Left lung (tissue), 10 donors: ENCODE results near the gene TMEM229B. TPM values are rescaled to one million over a fixed set of nuclear protein-coding genes. Genes with fewer than 3 reads are reported as not detected.

Source experiments
- ATAC-seq: fragments of 200-7000 bp; cut with Tn5 transposase; one replicate; pipeline ENCODE4 v1.9.1; 2020; ENCODE audit warnings: moderate library complexity
- DNase-seq, 4 donors: peaks; one replicate each; pipeline ENCODE4 v3.0.0-alpha.2; 2013 to 2020
- H3K27ac ChIP-seq, 2 donors: fragments of 200-600 bp; sonication (generic) in 1 of 2; one replicate each; pipeline versions ENCODE4 v1.5.0 to v1.8.0; 2020 to 2021
- H3K27me3 ChIP-seq, 2 donors: fragments of 200-600 bp; sonication (generic) in 1 of 2; one replicate each; pipeline versions ENCODE4 v1.5.0 to v1.8.0; 2020 to 2021
- H3K36me3 ChIP-seq, 2 donors: fragments of 200-600 bp; sonication (generic) in 1 of 2; one replicate each; pipeline versions ENCODE4 v1.5.0 to v1.8.0; 2020 to 2021
- H3K4me1 ChIP-seq, 2 donors: fragments of 200-600 bp; one replicate each; pipeline ENCODE4 v1.8.0; 2021
- H3K4me3 ChIP-seq, 2 donors: fragments of 200-600 bp; sonication (generic) in 1 of 2; one replicate each; pipeline versions ENCODE4 v1.5.0 to v1.8.0; 2020 to 2021; ENCODE audit warnings: mild to moderate bottlenecking in 1 of 2
- H3K9me3 ChIP-seq, 2 donors: fragments of 200-600 bp; sonication (generic) in 1 of 2; one replicate each; pipeline versions ENCODE4 v1.5.0 to v1.8.0; 2020 to 2021
- CTCF ChIP-seq, 2 donors: fragments of 200-600 bp; sonication (generic) in 1 of 2; IDR thresholded peaks; one replicate each; pipeline versions ENCODE4 v1.5.0 to v1.8.0; 2021; ENCODE audit warnings: antibody characterized with exemption in 2 of 2
- intact Hi-C, 2 donors: fragments of 100-400 bp; cut with DNase I; formaldehyde crosslinking; loops; one replicate each; pipeline versions ENCODE4 v1.11.2 to v1.14.2; 2022
- polyA plus RNA-seq, 6 donors: library from polyadenylated mRNA; unstranded; fragments of 120-200 nt; gene quantifications; one replicate each; pipeline ENCODE4 v1.2.1, GENCODE V29; 2013; ENCODE audit not compliant: insufficient read length in 6 of 6
- total RNA-seq, 2 donors: library from RNA; stranded (reverse); fragmentation: NEBNext Ultra II Directional; extraction: Animal tissue kit (Norgen Biotek cat#: 25700); gene quantifications; one replicate each; pipeline ENCODE4 v1.2.1, GENCODE V29; 2021
- donor health status: DM: no; HTN: yes; CAD: no.
- donor health status: DM: no; HTN: no; CAD: no.

TMEM229B gene
- total and polyA plus RNA-seq, 8 donors: 0.39 to 7.7 (median 0.77) TPM

DNA sequence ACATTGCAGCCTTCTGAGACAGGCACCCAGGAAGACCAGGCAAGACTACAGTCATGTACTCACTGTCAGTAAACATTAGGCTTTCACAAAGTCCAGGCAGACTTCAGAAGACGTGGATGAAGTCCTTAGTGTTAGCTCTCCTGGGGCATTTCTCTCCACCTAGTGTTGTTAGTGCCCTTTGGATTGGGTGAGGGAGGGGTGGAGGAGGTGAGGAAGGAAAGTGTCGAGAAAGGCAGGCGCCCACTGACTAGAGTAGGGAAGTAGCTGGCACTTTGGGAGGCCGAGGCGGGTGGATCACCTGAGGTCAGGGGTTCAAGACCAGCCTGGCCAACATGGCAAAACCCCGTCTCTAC is 20.2 kb downstream of the TMEM229B start:
- H3K27ac ChIP-seq: no peak overlapping the region
- intact Hi-C loops: no loop called here
- no peak for ATAC-seq
- H3K36me3 ChIP-seq: no peaks in the 10 kb centered on the region
- no peaks in the 10 kb centered on the region for H3K27me3 ChIP-seq
- TF ChIP-seq CTCF (IDR thresholded peaks at IDR 0.05): no peak
- H3K4me1 ChIP-seq: no peaks in the 10 kb centered on the region
- DNase-seq: no peak
- no peaks in the 10 kb centered on the region for H3K9me3 ChIP-seq
- H3K4me3 ChIP-seq: no peak overlapping the region

GRCh38 chr14:67467134-67467533 is 21.4 kb downstream of the TMEM229B start:
- Histone ChIP-seq H3K4me3 (no peak overlapping the region), H3K27me3 (no peaks in the 10 kb centered on the region), H3K4me1 (no peaks in the 10 kb centered on the region), H3K27ac (no peak overlapping the region), H3K36me3 (no peaks in the 10 kb centered on the region), H3K9me3 (no peaks in the 10 kb centered on the region)
- intact Hi-C loops: no loop called here
- TF ChIP-seq CTCF (IDR thresholded peaks at IDR 0.05): no peak
- ATAC-seq (no peak), DNase-seq (no peak)

DNA sequence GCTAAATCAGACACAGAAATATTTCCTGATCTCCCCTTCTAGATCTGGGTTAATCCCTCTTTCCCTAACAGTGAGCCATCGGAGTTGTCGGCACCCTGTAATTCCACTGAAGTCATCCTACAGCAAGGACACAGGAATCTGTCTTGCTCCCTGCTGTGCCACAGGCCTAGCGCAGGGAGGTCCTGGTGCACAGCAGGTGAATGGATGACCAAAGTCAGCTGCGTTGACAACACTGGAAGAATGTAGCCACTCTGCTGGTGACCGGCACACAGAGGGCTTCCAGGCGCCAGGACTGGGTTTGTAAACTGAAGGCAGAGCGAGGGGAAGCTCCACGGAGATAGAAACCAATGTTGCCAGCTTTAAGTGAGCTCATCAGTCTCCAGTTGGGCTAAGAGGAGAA is 23.6 kb downstream of the TMEM229B start:
- Histone ChIP-seq H3K36me3 (no peaks in the 10 kb centered on the region), H3K9me3 (no peaks in the 10 kb centered on the region), H3K27ac (no peak overlapping the region), H3K4me3 (no peak overlapping the region), H3K4me1 (no peaks in the 10 kb centered on the region), H3K27me3 (no peaks in the 10 kb centered on the region)
- intact Hi-C loops: no loop called here
- ATAC-seq (no peak), DNase-seq (no peak)
- TF ChIP-seq CTCF (IDR thresholded peaks at IDR 0.05): no peak

- Histone ChIP-seq H3K4me3 (no peak overlapping the region), H3K9me3 (no peaks in the 10 kb centered on the region), H3K27me3 (no peaks in the 10 kb centered on the region), H3K27ac (no peak overlapping the region), H3K36me3 (no peaks in the 10 kb centered on the region), H3K4me1 (no peaks in the 10 kb centered on the region)
- no peak for DNase-seq
- ATAC-seq: no peak
- intact Hi-C loops: no loop called here
- no peak for TF ChIP-seq CTCF (IDR thresholded peaks at IDR 0.05)
Observed at GRCh38 chr14:67464377-67464776, 24.1 kb downstream of the TMEM229B start.

GRCh38 chr14:67463900-67464299 is 24.6 kb downstream of the TMEM229B start:
- intact Hi-C loops: no loop called here
- H3K27ac ChIP-seq: no peak overlapping the region
- H3K4me3 ChIP-seq: no peak overlapping the region
- no peak for TF ChIP-seq CTCF (IDR thresholded peaks at IDR 0.05)
- H3K9me3 ChIP-seq: no peaks in the 10 kb centered on the region
- DNase-seq (no peak), ATAC-seq (no peak)
- H3K27me3 ChIP-seq: no peaks in the 10 kb centered on the region
- H3K36me3 ChIP-seq: no peaks in the 10 kb centered on the region
- no peaks in the 10 kb centered on the region for H3K4me1 ChIP-seq
